ENCODE measurements around the gene MIDN. TPM values are rescaled to one million over a fixed set of nuclear protein-coding genes. Genes with fewer than 3 reads are reported as not detected.

MIDN gene
- total RNA-seq, 1 donor from 2014 or later = 193 TPM

DNA sequence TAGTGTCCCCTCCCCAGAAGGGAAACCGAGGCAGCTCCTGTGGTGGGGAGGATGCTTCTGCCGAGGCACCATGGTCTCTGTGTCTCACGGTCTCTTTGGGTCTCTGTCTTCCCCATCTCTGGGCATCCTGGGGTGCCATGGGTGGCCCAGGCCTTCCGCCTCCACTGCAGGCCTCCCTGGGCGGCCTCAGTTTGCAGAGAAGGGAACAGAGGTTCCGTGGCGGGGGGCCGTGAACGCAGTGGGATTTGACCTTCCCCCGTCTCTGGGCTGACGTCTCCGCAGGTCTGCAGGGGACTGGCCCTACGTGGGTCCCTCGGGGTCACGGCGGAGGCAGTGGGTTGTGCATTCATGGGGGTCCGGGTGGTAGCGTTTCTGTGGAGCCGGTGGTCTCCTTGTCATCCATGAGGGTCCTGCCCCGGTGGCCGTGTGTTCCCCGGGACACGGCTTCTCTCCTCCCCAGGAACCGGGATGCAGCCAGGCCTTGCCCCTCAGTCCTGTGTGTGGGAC, 41.9 kb downstream of the MIDN start:
- TF ChIP-seq, protein P1, sequence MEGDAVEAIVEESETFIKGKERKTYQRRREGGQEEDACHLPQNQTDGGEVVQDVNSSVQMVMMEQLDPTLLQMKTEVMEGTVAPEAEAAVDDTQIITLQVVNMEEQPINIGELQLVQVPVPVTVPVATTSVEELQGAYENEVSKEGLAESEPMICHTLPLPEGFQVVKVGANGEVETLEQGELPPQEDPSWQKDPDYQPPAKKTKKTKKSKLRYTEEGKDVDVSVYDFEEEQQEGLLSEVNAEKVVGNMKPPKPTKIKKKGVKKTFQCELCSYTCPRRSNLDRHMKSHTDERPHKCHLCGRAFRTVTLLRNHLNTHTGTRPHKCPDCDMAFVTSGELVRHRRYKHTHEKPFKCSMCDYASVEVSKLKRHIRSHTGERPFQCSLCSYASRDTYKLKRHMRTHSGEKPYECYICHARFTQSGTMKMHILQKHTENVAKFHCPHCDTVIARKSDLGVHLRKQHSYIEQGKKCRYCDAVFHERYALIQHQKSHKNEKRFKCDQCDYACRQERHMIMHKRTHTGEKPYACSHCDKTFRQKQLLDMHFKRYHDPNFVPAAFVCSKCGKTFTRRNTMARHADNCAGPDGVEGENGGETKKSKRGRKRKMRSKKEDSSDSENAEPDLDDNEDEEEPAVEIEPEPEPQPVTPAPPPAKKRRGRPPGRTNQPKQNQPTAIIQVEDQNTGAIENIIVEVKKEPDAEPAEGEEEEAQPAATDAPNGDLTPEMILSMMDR (IDR thresholded peaks at IDR 0.05; ENCODE audit: unreplicated experiment) = no peak
- H3K4me3 Mint-ChIP-seq (ENCODE audit: low read depth) = no peak overlapping the region
- H3K9me3 Mint-ChIP-seq (ENCODE audit: low read depth) = no peaks in the 10 kb centered on the region
- H3K4me1 Mint-ChIP-seq (ENCODE audit: low read depth) = peaks cover 2% of the 10 kb centered on the region
- DNase-seq (ENCODE audit: low spot score, unreplicated experiment) = no peak
- H3K36me3 Mint-ChIP-seq (ENCODE audit: insufficient read depth) = no peaks in the 10 kb centered on the region
- H3K27ac Mint-ChIP-seq = no peak overlapping the region
- no peaks in the 10 kb centered on the region for H3K27me3 Mint-ChIP-seq

DNA sequence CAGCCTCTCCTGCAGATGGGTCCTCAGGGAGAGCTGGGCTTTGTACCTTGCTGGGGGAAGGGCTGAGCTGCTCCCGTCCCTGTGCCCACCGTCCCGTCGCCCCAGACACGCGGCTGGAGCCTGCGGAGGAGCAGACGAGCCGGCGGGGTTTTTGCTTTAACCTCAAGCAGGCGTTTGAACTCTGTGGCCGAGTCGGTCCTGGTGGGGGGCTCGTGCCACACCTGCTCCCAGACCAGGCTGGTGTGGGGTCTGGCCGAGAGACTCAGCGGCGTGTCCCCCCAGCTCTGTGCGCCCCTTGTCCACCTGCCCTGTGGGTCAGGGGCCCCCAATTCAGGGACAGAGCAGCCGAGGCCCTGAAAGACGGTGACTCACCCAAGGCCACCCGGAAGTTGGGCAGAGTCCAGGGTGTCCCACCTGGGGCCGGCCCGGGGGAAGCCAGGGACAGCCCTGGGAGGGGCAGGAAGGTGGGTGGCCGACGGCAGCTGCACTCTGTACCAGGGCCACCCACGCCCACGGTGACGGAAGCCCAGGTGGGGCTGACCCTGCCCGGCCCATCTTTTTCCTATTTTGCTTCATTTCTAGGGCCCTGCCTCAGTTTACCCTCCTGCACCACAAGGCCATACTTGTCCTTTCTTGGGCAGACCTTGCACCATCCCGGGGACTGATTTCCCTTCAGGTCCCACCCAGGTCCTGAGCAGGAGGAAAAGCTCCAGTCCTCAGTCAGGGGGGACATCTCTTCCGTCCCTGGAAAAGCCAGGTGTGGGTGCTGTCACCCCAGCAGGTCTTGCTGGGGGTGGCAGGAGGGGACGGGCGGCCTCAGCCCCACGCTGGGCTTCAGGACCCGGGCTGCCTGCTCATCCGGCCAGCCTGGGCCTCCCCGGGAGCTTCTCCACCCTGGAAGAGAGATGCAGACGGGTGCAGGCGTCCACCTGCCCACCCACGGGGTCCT, 42.6 kb downstream of the MIDN start:
- H3K36me3 Mint-ChIP-seq (ENCODE audit: insufficient read depth) = no peaks in the 10 kb centered on the region

DNA sequence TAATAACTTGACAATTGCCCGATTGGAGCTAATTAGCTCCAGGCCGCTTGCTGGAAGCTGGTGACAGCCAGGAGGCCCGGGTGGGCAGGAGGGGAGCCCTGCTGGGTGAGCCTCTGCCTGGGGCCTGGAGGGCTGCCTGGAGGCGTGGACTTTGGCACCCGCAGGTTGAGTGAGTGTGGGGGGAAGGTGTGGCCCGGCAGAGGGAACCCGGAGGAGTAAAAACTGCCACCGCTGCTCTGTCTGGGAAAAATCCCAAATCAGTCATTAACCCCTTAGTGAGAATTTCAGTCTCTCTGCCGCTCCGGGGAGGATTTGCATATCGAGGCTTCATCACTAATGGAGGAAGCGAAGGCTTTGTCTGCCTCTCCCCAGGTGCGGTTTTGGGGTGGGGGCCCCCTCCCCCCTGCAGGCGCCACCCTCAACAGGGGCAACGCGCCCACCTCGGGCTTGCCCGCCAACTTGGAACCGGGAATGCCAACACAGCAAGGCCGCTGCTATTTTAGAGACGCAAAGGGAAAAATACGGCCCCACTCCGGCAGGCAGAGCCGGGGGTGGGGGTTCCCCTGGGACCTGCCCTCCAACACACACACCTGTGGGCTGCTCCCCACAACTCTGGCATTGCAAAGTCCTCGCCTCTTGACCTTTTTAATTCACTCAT, 43.5 kb downstream of the MIDN start:
- Mint-ChIP-seq H3K9me3 (ENCODE audit: low read depth) (no peaks in the 10 kb centered on the region), H3K27me3 (no peaks in the 10 kb centered on the region), H3K36me3 (ENCODE audit: insufficient read depth) (no peaks in the 10 kb centered on the region), H3K4me3 (ENCODE audit: low read depth) (no peak overlapping the region), H3K4me1 (ENCODE audit: low read depth) (no peaks in the 10 kb centered on the region), H3K27ac (no peak overlapping the region)
- TF ChIP-seq, protein P1 (IDR thresholded peaks at IDR 0.05; ENCODE audit: unreplicated experiment) = no peak
- no peak for DNase-seq (ENCODE audit: low spot score, unreplicated experiment)

More for the DNA sequence above, 42.6 kb downstream of the MIDN start:
- no peaks in the 10 kb centered on the region for H3K9me3 Mint-ChIP-seq (ENCODE audit: low read depth)
- TF ChIP-seq, protein P1 (IDR thresholded peaks at IDR 0.05; ENCODE audit: unreplicated experiment) = no peak
- no peak overlapping the region for H3K27ac Mint-ChIP-seq
- DNase-seq (ENCODE audit: low spot score, unreplicated experiment) = no peak
- H3K4me3 Mint-ChIP-seq (ENCODE audit: low read depth) = no peak overlapping the region
- H3K27me3 Mint-ChIP-seq = no peaks in the 10 kb centered on the region
- H3K4me1 Mint-ChIP-seq (ENCODE audit: low read depth) = peaks cover 2% of the 10 kb centered on the region

DNA sequence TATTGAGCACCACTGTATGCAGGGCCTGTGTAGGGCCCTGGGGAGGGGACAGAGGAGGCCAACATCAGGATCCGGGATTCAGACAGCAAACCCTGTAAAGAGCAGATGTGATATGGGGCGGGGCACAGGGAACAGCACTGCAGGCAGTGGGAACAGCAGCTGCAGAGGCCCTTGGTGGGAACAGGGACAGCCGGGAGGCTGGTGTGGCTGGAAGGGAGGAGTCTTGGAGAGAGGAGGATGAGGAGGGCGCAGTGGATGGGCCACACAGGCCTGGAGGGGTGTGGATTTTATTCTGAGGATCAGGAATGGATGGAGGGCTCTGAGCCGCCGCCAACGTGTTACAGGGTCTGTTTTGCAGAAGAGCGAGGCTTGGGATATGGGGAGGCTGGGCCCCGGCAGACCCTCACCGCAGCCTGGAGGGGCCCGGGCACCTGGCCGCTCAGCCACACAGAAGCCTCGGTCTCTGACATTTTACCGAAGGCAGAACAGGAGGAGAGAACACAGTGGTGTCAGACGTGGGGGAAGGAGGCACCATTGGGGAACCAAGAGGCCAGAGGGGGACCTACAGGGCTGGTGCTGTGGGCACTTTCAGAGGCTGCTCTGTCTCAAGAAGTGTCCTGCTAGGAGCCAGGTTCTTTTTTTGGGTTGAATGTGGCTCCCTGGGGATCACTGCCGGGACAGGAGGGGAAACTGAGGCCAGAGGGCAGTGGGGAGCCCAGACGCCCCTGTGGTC, 44.2 kb downstream of the MIDN start:
- Mint-ChIP-seq H3K9me3 (ENCODE audit: low read depth) (no peaks in the 10 kb centered on the region), H3K36me3 (ENCODE audit: insufficient read depth) (peaks cover 1% of the 10 kb centered on the region), H3K4me1 (ENCODE audit: low read depth) (no peaks in the 10 kb centered on the region), H3K4me3 (ENCODE audit: low read depth) (no peak overlapping the region), H3K27ac (no peak overlapping the region), H3K27me3 (no peaks in the 10 kb centered on the region)
- TF ChIP-seq, protein P1 (IDR thresholded peaks at IDR 0.05; ENCODE audit: unreplicated experiment) = no peak
- DNase-seq (ENCODE audit: low spot score, unreplicated experiment) = no peak

All from progenitor cell of endocrine pancreas (in vitro differentiated cells).